GM21737 (cell line): Measurements from ENCODE around the gene UFD1.

Experiments
- ATAC-seq: cut with Tn5 transposase; IDR thresholded peaks from one replicate; pipeline ENCODE4 v1.9.1; 2021; ENCODE audit warnings: mild to moderate bottlenecking, moderate library complexity; ENCODE audit not compliant: unreplicated experiment

The UFD1 gene

DNA sequence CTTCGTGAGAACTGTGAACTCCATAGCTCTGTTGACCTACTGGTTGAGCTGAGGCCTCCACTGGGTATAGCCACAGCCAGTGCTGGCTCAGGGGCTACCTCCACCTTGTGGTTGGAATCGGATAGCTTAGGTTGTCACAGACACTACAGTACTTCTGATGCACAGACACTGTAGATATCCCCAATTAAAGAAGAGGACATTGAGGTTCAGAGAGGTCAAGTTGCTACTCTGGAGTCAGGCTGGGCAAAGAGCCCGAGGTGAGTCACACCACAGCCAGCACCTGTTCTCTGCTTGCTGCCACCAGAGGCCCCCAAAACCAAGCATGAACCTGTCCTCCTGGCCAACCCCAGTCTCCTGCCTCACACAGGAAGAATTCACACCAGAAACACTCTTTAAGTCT is 5.4 kb downstream of the UFD1 start:
- ATAC-seq, result no peak

DNA sequence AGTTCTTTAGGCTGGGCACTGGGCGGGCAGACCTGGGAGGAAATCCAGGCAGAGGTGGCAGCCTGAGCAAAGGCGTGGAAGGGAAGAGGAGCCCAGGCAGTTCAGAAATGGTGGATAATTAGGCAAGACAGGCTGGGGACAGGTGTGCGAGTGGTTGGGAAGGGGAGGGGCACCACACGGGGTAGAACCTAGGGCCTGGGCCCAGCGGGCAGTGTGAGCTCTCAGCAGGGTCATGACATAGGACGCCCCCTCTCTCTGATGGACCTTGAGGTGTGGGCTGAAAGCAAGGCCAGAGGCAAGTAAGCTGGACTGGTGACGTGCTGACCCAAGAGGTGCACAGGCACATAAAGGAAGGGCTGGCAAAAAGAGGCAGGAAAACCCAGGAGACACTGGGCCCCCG is 6.8 kb downstream of the UFD1 start:
- ATAC-seq, result no peak

DNA sequence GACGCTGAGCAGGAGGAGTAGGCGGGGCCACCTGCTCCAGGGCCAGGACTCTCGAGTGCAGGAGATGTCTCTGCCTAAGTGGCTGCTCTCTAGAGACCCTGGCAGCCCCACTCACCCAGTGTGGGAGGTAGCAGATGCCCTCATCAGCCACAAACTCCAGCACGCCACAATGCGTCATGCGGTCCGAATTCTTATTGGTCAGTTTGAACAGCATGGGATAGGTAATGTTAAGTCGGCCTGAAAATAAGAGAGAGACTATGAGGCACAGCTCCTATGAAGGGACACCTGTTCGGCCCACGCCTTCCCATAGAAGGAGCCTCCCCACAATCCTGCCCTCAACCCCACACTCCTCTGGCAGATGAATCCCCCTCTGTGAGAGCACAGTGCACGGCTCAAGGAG is 7.4 kb downstream of the UFD1 start:
- ATAC-seq, result no peak

DNA sequence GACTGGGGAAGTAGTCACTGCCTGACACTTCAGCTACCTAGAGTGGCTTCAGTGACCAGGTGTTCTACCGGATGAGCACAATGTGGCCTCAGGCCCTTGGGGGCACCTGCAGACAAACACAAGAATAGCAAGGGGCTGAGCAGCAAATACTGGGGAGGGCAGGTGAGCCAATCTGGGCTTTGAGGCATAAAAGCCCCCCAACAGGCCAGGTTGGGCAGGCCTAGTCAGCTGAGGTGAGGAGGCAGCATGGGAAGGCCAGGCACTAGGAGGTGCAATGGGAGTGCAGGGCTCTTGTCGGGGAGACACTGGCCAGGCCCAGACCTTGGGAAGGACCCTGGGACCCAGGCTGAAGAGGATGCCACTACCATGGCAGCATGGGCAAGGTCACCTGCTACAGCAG is 9.0 kb downstream of the UFD1 start:
- ATAC-seq, result no peak

DNA sequence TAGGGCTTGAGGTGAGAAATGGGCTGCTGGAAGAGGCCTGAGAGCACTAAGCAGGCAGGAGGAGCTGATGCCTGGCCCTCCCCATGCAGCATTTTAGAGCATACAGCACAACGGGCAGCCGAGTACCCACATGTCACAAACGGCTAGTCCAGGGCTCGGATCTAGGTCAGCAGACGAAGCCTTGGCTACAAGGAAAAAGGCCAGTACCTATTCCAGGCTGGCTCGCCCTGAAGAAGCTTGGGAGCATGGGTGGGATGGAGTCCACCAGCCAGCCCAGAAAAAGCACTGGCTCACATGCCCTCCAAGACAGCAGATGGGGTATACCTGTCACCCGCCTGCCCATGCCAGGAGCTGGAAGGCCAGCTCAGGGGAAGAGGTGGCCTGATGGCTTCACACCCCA is 9.6 kb downstream of the UFD1 start:
- no peak for ATAC-seq

DNA sequence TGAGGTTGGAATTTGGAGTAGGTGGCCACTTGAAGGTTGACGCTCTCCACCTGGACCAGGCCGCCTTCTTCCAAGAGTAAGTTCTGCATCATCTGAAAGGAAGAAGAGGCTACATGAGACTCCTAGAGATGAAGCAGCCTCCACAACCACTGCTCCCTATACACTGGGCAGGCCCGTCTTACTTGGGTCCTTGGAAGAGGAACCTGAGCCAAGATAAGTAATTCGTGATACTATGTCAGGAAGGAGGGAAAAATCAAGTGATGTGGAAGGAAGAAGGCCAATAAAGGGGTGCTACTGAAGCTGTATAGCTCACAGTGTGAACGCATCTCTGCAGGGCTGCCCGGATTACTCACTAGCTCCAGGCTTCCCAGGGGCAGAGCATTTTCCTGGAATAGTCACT is 11.1 kb downstream of the UFD1 start:
- no peak for ATAC-seq

DNA sequence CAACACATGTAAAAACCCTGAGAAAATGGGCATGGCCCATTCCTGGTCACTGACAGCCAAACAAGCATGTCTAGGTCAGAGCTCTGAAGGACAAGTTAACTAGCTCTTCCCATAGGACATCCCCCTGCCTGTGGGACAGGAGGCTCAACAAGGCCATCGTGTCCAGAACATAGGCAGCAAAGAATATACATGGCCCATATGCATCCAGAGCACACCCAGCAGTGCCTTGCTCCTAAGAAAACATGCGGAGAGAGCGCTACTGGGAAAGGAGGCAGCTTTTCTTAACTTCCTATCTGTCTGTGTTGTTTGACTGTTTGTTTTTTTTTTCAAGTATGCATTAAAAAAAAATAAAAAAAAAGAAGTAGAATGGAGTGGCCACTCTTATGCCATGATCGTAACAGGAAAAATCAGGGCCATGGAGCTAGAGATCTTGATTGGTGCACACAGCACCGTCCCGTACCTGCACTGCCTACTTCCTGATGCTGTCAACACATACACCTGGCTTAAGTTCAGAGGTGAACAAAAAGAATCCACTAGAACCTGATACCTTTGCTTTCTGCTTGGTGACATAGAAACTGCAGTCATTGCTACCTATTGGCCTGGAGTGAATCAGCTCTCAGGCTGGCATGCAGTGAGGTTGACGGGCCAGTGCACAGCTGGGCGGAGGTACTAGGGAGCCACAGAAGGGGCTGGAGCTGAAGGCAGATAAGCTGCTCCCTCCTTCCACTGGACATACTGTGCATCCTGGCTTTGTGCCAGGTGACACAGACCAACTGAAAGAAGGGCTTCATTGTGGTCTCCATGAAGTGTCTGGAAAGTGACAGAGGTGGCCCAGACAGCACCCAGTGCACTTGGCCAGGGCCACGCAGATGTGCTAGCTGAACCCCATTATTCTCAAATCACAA is 11.9 kb downstream of the UFD1 start:
- no peak for ATAC-seq

DNA sequence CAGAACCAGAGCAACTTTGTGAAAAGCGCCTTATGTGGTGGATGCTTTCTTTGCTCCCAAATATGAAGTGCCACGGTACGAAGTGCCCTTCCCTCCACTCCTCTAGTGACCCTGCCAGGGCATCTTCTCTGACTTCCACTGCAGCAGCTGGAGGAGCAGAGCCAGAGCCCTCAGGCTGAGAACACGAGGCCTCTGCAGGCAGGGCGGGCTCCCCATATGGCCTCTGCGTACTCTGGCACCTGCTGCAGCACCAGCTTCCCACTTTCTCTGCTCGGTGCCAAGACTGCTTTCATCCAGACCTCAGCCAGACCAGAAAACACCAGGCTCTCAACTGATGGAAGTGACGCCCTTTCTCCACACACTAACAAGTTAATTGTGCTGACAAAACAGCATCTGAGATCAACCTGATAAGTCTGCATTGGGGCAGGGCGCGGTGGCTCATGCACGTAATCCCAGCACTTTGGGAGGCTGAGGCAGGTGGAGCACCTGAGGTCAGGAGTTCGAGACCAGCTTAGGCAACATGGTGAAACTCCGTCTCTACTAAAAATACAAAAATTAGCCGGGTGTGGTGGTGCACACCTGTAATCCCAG is 12.8 kb downstream of the UFD1 start:
- no peak for ATAC-seq

DNA sequence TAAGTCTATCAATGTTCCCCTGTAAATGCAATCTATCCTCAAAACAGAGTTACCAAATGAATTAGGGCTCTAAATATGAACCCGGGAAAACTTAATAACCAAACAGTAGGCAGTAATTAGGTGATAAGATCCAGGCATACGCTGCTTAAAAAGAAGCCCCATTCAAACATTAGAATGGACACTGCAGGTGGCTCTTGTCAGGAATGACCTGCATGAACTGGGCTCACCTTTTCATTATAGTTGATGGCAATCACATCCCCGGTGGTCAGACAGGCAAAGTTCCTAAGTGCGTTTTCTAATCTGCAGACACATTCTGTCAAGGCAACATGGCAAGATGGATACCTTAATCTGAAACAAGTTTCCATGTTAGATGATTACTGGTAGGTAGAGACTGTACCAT is 14.0 kb downstream of the UFD1 start:
- no peak for ATAC-seq

DNA sequence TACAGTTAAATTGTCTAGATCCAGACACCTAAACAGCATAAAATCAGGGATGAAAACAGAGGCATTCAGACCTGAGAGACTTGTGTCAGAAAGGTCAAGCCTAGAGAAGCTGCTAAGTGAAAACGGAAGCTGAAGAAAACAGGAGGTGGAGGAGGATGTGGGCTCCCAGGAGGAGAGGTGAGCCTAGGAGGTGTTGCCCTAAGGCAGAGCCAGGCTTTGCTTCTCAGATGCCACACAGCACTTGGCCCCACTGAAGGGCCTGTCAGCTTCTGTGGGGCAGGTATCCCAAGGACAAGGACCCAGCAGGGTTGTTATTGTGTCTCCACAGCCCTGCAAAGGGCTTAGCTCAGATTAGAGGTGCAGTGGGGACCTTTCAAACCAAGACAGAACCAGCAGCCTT is 14.4 kb downstream of the UFD1 start:
- ATAC-seq, result no peak

DNA sequence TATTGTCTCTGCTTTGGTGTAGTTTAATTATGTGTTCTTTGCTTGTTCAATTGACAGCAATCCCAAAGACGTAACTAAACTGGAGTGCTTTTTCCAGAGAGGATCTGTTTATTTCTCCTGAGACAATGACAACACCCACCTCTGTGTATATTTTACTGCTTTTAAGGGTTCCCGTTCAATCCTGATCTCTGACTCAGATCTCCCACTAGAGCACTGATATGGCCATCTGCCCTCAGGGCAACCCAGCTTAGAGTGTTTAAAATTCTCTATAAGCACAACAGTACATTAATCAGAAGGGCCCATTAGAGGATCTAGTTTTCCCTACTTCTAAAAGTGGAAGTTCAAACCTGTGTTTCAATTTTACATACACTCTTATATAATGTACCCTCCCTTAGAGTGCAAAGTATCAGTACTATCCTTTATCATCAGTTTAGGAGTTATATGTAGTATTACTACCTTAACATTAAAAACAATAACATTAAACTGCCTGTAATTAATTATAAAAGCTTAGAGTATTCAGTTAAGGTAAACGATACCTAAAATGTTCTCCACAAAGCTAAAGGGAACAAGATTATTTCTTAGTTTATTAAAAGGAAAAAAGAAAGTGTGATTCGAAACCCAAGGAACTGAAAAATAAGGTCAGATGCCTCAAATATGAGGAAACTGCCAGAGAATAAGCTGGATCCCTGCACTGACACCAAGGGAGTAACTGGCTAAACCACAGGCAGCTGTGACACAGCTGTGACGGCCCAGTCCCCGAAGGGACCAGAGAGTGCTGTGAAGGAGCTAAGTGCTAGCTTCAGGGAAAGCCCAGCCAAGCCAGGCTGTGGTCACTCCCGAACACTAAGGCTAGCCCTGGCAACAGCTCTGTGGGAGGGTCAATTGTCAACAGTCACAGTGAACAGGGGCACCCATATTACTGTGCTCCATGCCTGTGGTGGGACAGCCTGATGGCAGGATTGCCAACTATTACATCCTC is 15.2 kb downstream of the UFD1 start:
- no peak for ATAC-seq

DNA sequence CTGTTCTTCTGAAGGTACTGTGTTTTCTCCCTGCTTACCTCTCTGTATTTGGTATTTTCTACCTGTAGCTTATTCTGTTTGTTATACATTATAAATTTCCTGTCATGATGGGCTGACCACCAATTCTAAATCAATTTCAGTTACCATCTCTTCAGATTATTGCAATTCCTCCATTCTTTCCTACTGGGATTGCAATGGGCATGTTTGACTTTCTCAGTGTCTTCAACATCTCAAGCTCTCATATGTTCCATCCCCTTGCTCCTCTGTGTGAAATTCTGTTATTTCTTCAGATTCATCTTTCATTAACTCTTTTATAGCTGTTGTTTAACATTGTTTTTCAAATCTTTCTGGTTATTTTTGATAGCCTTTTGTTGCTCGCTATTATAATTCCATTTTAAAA is 16.0 kb downstream of the UFD1 start:
- no peak for ATAC-seq

DNA sequence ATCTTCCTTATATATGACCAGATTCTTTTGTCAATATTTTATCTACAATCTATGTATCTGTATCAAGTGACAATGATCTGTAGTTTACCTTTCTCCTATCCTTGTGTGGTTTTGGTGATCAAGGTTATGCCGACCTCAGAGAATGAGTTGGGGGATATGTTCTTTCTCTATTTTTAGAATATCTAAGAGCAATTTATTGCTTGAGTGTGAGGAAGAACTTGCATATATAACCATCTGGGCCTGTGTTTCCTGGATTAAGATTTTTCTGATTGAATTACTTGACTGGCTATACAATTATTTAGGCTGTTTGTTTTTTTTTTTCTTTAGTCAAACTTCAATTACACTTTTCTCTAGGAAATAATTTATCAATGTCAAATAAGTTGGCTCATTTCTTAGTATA is 17.5 kb downstream of the UFD1 start:
- no peak for ATAC-seq

DNA sequence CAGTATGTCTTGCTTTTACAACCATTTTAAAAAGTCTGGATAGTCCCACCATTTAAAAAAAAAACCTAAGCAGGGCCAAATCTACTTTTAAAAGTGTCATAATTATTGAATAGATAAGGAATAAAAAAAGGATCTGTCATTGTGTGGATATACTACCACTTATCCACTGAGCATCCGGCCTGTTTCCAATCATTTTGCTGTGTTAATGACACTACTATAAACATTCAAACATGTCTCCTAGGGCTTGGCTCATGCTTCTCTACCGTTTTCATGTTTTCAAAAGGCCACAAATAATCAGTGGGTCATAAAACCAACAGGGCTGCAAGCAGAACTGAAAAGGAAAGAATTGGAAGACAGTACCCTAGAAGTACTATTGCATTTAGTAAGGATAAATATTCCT is 19.0 kb downstream of the UFD1 start:
- no peak for ATAC-seq

DNA sequence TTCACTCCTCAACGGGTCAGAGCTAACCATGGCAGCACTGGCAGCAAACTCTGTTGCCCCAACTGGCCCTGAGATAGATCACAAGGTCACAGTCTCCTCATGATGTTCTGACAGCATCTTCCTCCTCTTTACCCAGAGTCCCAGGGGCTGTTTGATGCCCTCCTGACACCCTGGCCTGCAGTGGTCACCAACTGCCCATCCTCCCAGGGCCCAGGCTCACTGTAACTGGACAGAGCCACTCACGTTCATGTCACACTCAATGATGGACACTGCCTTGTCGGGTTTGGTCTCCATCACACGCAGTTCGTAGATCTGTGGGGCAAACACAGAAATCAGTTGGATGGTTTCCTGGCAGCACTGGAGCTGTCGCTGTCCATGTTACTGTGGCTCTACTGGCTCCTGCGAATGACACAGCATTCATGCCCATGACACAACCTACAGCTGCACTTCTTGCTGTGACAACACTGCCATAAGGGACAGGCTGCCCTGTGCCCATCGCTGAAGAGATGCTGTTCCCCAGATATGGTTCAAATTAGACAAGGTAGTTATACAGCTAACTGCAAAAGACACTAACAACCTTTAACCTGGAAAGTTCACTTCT is 21.1 kb downstream of the UFD1 start:
- ATAC-seq, result no peak

DNA sequence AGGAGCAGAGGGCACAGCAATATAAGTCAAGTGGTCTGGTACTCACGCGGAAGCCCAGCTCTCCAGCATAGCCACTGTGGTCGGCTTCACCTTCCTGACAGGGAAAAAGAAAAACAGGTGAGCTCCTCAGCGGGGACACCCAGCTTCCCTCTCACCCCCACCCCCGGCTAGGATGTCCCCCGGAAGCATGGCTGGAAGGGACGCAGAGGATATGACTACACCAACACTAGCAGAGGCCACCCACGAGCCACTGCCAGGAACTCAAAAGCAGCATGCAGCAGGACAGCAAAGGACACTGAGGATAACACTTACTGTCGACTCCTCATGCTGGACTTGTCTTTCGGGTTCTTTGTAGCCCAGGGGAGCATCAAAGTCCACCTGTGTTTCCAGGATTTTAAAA is 22.5 kb downstream of the UFD1 start:
- ATAC-seq, result no peak

DNA sequence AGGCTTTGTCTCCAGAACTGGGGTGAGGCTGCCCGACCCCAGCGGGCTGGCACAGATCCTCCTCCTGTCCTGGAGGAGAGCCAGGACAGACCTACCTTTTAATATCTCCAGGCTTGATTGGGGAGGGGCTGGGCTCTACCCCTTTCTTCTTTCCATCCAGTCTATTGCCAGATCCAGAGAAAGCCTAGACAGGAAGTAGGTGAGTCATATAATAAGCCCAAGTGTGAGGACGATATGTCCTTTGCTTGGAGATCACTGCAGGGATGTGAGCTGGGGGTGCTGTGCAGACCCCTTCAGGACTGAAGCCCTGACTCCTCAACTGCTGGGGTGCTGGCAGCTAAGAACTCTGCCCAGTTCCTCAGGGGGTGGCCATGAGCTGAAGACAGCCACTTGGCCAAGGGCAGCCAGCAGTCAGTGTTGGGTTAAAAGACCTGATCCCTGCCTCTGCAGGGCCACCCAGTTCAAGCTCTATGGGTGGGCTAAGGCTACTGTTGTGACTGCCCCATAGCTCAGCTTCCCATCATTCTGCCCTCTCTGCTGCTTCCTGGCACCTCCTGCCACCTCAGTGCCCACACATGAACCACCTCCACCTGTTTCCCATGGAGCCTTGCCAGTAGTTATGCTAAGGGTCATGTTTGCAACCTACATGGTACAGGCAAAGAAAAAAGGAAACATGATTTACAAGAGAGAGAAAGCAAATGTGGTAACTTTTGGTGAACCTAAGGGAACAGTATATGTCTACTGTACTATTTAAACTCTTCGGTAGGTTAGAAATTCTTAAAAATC is 23.2 kb downstream of the UFD1 start:
- no peak for ATAC-seq

DNA sequence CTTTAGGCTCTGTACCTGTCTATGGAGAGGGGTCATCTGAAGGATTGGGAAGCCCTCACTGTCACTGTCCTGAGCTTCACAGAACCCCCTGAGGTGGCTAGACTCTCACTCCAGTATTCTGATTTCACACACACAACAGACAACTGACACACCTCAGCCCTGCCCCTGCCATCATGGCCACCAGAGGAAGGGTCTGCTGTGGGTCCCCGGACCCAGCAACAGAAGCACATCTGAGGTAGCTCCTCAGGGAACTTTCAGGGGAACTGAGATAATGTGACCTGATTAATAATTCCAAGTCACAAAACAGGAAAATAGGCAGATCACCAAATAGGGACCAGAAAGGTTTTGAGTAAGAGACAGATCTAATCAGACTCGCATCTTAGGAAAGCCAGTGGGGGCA is 24.0 kb downstream of the UFD1 start:
- no peak for ATAC-seq

DNA sequence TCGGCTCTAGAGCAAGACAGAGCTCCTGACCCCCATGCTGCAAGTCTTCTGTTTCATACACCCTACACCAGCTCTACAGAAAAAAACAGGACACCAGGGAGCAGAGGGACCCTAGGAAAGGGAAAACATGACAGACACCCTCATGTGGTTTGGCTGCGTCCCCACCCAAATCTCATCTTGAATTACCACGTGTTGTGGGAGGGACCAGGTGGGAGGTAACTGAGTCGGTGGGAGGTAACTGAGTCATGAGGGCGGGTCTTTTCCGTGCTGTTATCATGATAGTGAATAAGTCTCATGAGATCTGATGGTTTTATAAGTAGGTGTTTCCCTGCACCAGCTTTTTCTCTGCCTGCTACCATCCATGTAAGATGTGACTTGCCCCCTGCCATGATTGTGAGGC is 24.8 kb downstream of the UFD1 start:
- ATAC-seq, result no peak

DNA sequence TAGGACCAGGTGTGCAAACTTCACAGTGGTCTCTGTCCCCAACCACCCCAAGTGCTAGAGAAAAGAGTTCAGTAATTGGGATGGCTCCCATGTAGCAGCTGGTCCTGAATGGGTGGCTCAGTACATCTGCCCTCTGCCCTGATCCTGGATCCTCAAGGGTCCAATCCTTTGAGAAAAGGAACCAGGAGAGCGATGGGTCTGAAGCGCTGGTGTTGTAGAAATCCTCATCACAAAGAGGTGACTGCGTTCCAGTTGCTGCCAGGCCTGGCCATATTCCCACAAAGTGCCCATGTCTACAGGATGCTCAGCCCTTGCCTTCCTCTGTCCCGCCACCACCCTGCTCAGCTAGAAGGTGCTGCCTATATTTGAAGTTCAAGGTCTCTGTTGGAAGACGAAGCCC is 25.3 kb downstream of the UFD1 start:
- ATAC-seq, result no peak
